HepG2 (cell line): Measurements from ENCODE around the gene TEKT5. TPM values are rescaled to one million over a fixed set of nuclear protein-coding genes. Genes with fewer than 3 reads are reported as not detected.

ENCODE experiments used
- ATAC-seq: fragments of 200-7000 bp; cut with Tn5 transposase; 3 replicates; pipeline ENCODE4 v1.9.1; 2020; ENCODE audit warnings: mild to moderate bottlenecking, moderate library complexity
- BruUV-seq: library from RNA; stranded (reverse); fragments of 400-500 nt; replicated peaks from 2 replicates; lab custom pipeline; 2021; lab: Mats Ljungman, UMichigan
- CTCF ChIA-PET: fragments of 300-600 bp; formaldehyde crosslinking; extraction: SDS; loops from one replicate; lab custom pipeline; 2021; ENCODE audit warnings: low total read pairs, inconsistent platforms, low intra/inter-chr PET ratio; lab: Yijun Ruan, JAX
- POLR2A ChIA-PET: fragments of 350-600 bp; sonication (Branson Sonifier 250); formaldehyde crosslinking; loops from one replicate; lab custom pipeline; 2020; ENCODE audit warnings: antibody characterized with exemption, inconsistent platforms; lab: Yijun Ruan, JAX
- DNase-seq: peaks from one replicate; pipeline ENCODE4 v3.0.0-alpha.2; 2015; ENCODE audit warnings: low spot score
- FAIRE-seq: peaks from 3 replicates; lab custom pipeline; 2011; peaks lifted over from hg19 to GRCh38; lab: Jason Lieb, UNC
- H2AFZ ChIP-seq: one replicate; pipeline ENCODE4 v1.6.1; 2011; ENCODE audit warnings: low read length, inconsistent platforms
- H3K27ac ChIP-seq: fragments of 300-600 bp; 3 replicates; pipeline ENCODE4 v1.8.0; 2011; ENCODE audit warnings: mixed run types, mild to moderate bottlenecking, mixed read lengths, low read length, inconsistent platforms; ENCODE audit not compliant: insufficient read depth; ENCODE audit errors: extremely low read length
- H3K27me3 ChIP-seq, 2 experiments: fragments of 200-600 bp in 1 of 2; 2 replicates in 1 of 2; 3 replicates in 1 of 2; pipeline versions ENCODE4 v1.6.0 to v1.8.0; 2011; ENCODE audit warnings: low read length in 2 of 2, mild to moderate bottlenecking in 2 of 2, moderate library complexity in 2 of 2, inconsistent platforms in 1 of 2; ENCODE audit not compliant: insufficient read depth in 2 of 2, control insufficient read depth in 1 of 2
- H3K36me3 ChIP-seq, 2 experiments: fragments of 200-600 bp in 1 of 2; replicated peaks in 1 of 2; 2 replicates in 1 of 2; 3 replicates in 1 of 2; pipeline versions ENCODE4 v1.5.1 to v1.8.0; 2011; ENCODE audit warnings: low read length in 2 of 2, inconsistent platforms in 1 of 2; ENCODE audit not compliant: insufficient read depth in 2 of 2, control insufficient read depth in 1 of 2
- H3K4me1 ChIP-seq: 2 replicates; pipeline ENCODE4 v1.5.1; 2012; ENCODE audit warnings: low read length, inconsistent platforms; ENCODE audit not compliant: insufficient read depth
- H3K4me2 ChIP-seq: 2 replicates; pipeline ENCODE4 v1.6.0; 2011; ENCODE audit warnings: low read depth, low read length, inconsistent platforms
- H3K4me3 ChIP-seq, 3 experiments: fragments of 200-600 bp in 1 of 3; sonication (generic), shearing (Covaris generic) in 1 of 3; replicated peaks in 1 of 3; 2 replicates each; pipeline ENCODE4 v1.5.1; 2011 to 2016; ENCODE audit warnings: low read length in 3 of 3, inconsistent platforms in 2 of 3, low read depth in 2 of 3, mild to moderate bottlenecking in 2 of 3, control low read depth in 1 of 3, mixed read lengths in 1 of 3; ENCODE audit not compliant: insufficient read depth in 1 of 3
- H3K79me2 ChIP-seq: one replicate; pipeline ENCODE4 v1.6.1; 2011; ENCODE audit warnings: low read length, inconsistent platforms; ENCODE audit not compliant: insufficient read depth
- H3K9ac ChIP-seq: 2 replicates; pipeline ENCODE4 v1.6.0; 2011; ENCODE audit warnings: mild to moderate bottlenecking, low read depth, low read length, inconsistent platforms; ENCODE audit not compliant: insufficient read depth
- H3K9me3 ChIP-seq: 2 replicates; pipeline ENCODE4 v1.5.1; 2012; ENCODE audit warnings: mild to moderate bottlenecking, low read length
- H4K20me1 ChIP-seq: 2 replicates; pipeline ENCODE4 v1.6.0; 2011; ENCODE audit warnings: inconsistent platforms, mild to moderate bottlenecking, low read length, moderate library complexity; ENCODE audit not compliant: insufficient read depth
- ADNP ChIP-seq: sonication (generic); formaldehyde crosslinking; IDR thresholded peaks from 2 replicates; pipeline ENCODE4 v1.4.0; 2020; ENCODE audit warnings: missing genetic modification reagents
- ERF ChIP-seq: IDR thresholded peaks from 2 replicates; pipeline ENCODE4 v1.6.1; 2018; ENCODE audit warnings: missing biosample characterization, missing genetic modification reagents
- ESRRA ChIP-seq: sonication (generic); formaldehyde crosslinking; IDR thresholded peaks from 2 replicates; pipeline ENCODE4 v1.5.1; 2020; ENCODE audit warnings: mild to moderate bottlenecking, low read depth, missing genetic modification reagents
- FOXK1 ChIP-seq: sonication (generic); formaldehyde crosslinking; IDR thresholded peaks from 2 replicates; pipeline ENCODE4 v1.4.0; 2020; ENCODE audit warnings: low read depth, missing genetic modification reagents, borderline replicate concordance
- IRF2 ChIP-seq: IDR thresholded peaks from 2 replicates; pipeline ENCODE4 v1.6.1; 2018; ENCODE audit warnings: missing genetic modification reagents, missing compliant biosample characterization
- MBNL3 ChIP-seq: fragments of 250-450 bp; sonication (Bioruptor Pico); conservative IDR thresholded peaks from 2 replicates; pipeline ENCODE4 v1.8.0; 2022; ENCODE audit warnings: mild to moderate bottlenecking, inconsistent platforms
- PAF1 ChIP-seq: IDR thresholded peaks from 2 replicates; pipeline ENCODE4 v1.6.1; 2016; ENCODE audit warnings: missing genetic modification reagents, missing compliant biosample characterization
- SOX13 ChIP-seq, 3 experiments: fragments of 450-650 bp in 1 of 3; sonication (generic) in 1 of 3; formaldehyde crosslinking in 1 of 3; IDR thresholded peaks in 2 of 3; conservative IDR thresholded peaks in 1 of 3; 2 replicates each; pipeline versions ENCODE4 v1.5.0 to v1.6.1; 2016 to 2020; ENCODE audit warnings: antibody characterized with exemption in 1 of 3, mild to moderate bottlenecking in 1 of 3, missing compliant biosample characterization in 1 of 3, missing genetic modification reagents in 1 of 3, moderate library complexity in 1 of 3
- ZKSCAN8 ChIP-seq: IDR thresholded peaks from 2 replicates; pipeline ENCODE4 v1.6.1; 2016; ENCODE audit warnings: borderline replicate concordance, missing genetic modification reagents, missing compliant biosample characterization
- ZNF121 ChIP-seq: sonication (generic); formaldehyde crosslinking; IDR thresholded peaks from 2 replicates; pipeline ENCODE4 v1.5.0; 2020; ENCODE audit warnings: mild to moderate bottlenecking, missing genetic modification reagents
- ZNF234 ChIP-seq: sonication (generic); formaldehyde crosslinking; conservative IDR thresholded peaks from 2 replicates; pipeline ENCODE4 v1.5.1; 2020; ENCODE audit warnings: mild to moderate bottlenecking, missing genetic modification reagents
- ZNF563 ChIP-seq: sonication (generic); formaldehyde crosslinking; IDR thresholded peaks from 2 replicates; pipeline ENCODE4 v1.8.0; 2022; ENCODE audit warnings: mild to moderate bottlenecking, moderate library complexity, missing genetic modification reagents
- ZNF598 ChIP-seq: sonication (generic); formaldehyde crosslinking; IDR thresholded peaks from 2 replicates; pipeline ENCODE4 v1.5.1; 2020; ENCODE audit warnings: mild to moderate bottlenecking, missing genetic modification reagents, borderline replicate concordance
- ZNF720 ChIP-seq: sonication (generic); formaldehyde crosslinking; IDR thresholded peaks from 2 replicates; pipeline ENCODE4 v1.4.0; 2020; ENCODE audit warnings: missing genetic modification reagents
- WGBS: methylation state at CpG from one replicate; pipeline ENCODE4 v1.1.6; 2017; ENCODE audit warnings: low lambda C conversion rate; 5-methylcytosine and 5-hydroxymethylcytosine counted together
- in situ Hi-C: cut with HindIII; loops from 2 replicates; pipeline ENCODE4 v1.10.0; 2017; ENCODE audit warnings: low pct_unique_long_range_greater_than_20kb; ENCODE audit not compliant: extremely low pct_ligation_motif_present
- intact Hi-C: fragments of 100-400 bp; cut with micrococcal nuclease; formaldehyde crosslinking; loops from one replicate; pipeline ENCODE4 v1.10.0; 2022; ENCODE audit not compliant: unreplicated experiment
- polyA plus RNA-seq, 8 experiments: library from polyadenylated mRNA; depleted of rRNA in 3 of 8; stranded (reverse) in 7 of 8; unstranded in 1 of 8; fragments of >200 nt; fragmentation: Illumina TruSeq in 4 of 8; extraction: Trizol in 4 of 8; gene quantifications; 2 replicates each; pipeline versions ENCODE4 v1.2.1 to v1.2.3, GENCODE V29; 2011 to 2016; ENCODE audit warnings: low read depth in 4 of 8, missing spikeins in 1 of 8, mixed read lengths in 1 of 8; ENCODE audit not compliant: insufficient read depth in 1 of 8
- total RNA-seq, 5 experiments: library from RNA; depleted of rRNA; stranded (reverse); fragments of >200 nt; fragmentation: Illumina TruSeq; extraction: Trizol; gene quantifications; 2 replicates each; pipeline ENCODE4 v1.2.3, GENCODE V29; 2016; ENCODE audit warnings: low read depth in 1 of 5
- TF ChIP-seq, protein P1 (sequence below): IDR thresholded peaks from 2 replicates; pipeline ENCODE4 v1.6.1; 2016; ENCODE audit warnings: low read depth, borderline replicate concordance
- TF ChIP-seq, protein P2 (sequence below): sonication (generic); formaldehyde crosslinking; IDR thresholded peaks from 2 replicates; pipeline ENCODE4 v1.4.0; 2020; ENCODE audit warnings: missing genetic modification reagents
- TF ChIP-seq, protein P3 (sequence below): IDR thresholded peaks from 2 replicates; pipeline ENCODE4 v1.6.1; 2012; ENCODE audit warnings: low read depth, low read length, improper control_type of control experiment

The TEKT5 gene
- total and polyA plus RNA-seq, 2 of the 13 experiments (the other 11 are each of a cell fraction or from before 2014, with no cell fraction given) = 0.16 TPM; not detected in 1

DNA sequence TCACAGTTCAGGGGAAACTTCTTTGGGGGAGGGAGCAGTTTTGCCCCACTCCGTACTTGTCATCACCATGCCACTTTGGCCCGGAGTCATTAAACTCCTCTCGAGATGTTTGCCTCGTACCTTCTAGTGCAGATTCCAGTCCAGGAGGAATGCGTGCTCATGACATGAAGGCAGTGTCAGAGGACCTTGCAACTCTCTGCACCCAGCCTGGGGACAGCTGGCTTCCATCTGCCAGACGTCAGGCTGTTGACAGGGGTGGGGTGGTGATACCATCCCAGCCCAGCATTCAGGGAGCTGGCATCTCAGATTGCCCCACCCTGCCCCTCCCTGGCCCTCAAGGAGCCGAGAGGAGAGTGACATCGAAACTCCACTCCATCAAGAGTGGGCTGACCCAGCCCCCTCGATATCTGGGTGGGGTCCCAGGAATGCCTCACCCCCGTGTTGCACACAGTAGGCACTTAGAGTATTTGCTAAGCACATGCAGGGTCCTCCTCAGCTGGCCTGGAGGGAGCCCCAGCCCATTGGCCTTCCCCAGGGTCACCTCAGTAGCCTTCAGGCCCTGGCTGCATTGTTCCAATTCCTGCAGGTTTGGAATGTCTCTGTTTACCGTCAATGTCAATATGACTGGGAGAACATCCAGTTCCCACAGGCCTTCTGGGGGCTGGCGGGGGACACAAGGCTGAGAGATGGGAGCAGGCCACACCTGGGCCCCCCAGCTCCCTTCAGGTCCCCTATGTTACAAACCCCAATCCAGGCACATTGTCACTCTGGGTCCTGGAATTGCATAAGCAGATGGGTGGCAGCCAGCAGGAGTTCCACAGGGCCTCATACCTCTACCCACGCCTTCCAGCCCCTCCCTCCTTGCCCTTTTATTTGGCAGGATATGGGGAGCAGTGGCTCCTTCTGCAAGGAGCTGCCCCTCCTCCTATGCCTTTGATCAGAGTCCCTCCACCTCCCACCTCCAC, 93.0 kb downstream of the TEKT5 start:
- DNase-seq (peak; percentile 82), FAIRE-seq (no peak), ATAC-seq (peak; percentile 85)
- in situ Hi-C loops (no loop called here), intact Hi-C loops (loop anchor here (1.0 kb wide), 1 partner anchor 9 kb away; no protein-coding TSS in a partner anchor)
- ChIA-PET CTCF (no interaction called here), POLR2A (interaction anchor here (0.9 kb wide), 1 partner anchor 143 kb away, joined by 3 read pairs; no protein-coding TSS in a partner anchor)
- Histone ChIP-seq H3K9me3 (no peaks in the 10 kb centered on the region), H4K20me1 (no peaks in the 10 kb centered on the region), H3K27ac (no peak overlapping the region), H3K27me3 (peaks cover 3 to 43% of the 10 kb centered on the region in 2 experiments), H3K9ac (peak overlapping the region; percentile 10; the same call in 1 of the 2 replicates), H3K4me2 (peak overlapping the region; percentile 65), H3K4me3 (peak overlapping the region in 1 of 3 experiments; percentile 45; a peak in 2 of 6 replicates), H2AFZ (peak overlapping the region; percentile 31), H3K36me3 (no peaks in the 10 kb centered on the region), H3K79me2 (no peaks in the 10 kb centered on the region), H3K4me1 (peaks cover 55% of the 10 kb centered on the region)
- no TSS peak for BruUV-seq
- WGBS = 2% methylated on average over 6 of the region's 13 CpGs
- no peak for TF ChIP-seq ZNF234 (CRISPR knock-in tag)
- TF ChIP-seq ZNF121 = peak; percentile 90
- peak; percentile 64; the same call in 1 of the 2 replicates for TF ChIP-seq ESRRA
- peak; percentile 68; the same call in 1 of the 2 replicates for TF ChIP-seq FOXK1
- no peak for TF ChIP-seq MBNL3 (CRISPR knock-in tag)
- TF ChIP-seq ZNF563 = peak; percentile 31; the same call in 1 of the 2 replicates
- 0 out of 2 replicates have a peak, but pooled peaks have one; percentile 6 for TF ChIP-seq ADNP (CRISPR knock-in tag)
- TF ChIP-seq ZNF598 = peak; percentile 80; the same call in 1 of the 2 replicates
- TF ChIP-seq ZNF720 = no peak
- TF ChIP-seq IRF2 (CRISPR knock-in tag) = peak; percentile 72
- TF ChIP-seq, protein P1, sequence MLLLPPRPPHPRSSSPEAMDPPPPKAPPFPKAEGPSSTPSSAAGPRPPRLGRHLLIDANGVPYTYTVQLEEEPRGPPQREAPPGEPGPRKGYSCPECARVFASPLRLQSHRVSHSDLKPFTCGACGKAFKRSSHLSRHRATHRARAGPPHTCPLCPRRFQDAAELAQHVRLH (CRISPR knock-in tag) = 0 out of 2 replicates have a peak, but pooled peaks have one; percentile 46
- TF ChIP-seq SOX13 (IDR thresholded peaks at IDR 0.05) = 0 out of 2 replicates have a peak, but pooled peaks have one; percentile 40
- peak in 1 of 2 experiments; percentile 86; a peak in 2 of 4 replicates for TF ChIP-seq SOX13 (CRISPR knock-in tag; conservative IDR thresholded peaks at IDR 0.05 in 1 of 2, IDR thresholded peaks at IDR 0.05 in 1 of 2)
- TF ChIP-seq ZKSCAN8 (CRISPR knock-in tag) = peak; percentile 63; the same call in 1 of the 2 replicates
- TF ChIP-seq, protein P2, sequence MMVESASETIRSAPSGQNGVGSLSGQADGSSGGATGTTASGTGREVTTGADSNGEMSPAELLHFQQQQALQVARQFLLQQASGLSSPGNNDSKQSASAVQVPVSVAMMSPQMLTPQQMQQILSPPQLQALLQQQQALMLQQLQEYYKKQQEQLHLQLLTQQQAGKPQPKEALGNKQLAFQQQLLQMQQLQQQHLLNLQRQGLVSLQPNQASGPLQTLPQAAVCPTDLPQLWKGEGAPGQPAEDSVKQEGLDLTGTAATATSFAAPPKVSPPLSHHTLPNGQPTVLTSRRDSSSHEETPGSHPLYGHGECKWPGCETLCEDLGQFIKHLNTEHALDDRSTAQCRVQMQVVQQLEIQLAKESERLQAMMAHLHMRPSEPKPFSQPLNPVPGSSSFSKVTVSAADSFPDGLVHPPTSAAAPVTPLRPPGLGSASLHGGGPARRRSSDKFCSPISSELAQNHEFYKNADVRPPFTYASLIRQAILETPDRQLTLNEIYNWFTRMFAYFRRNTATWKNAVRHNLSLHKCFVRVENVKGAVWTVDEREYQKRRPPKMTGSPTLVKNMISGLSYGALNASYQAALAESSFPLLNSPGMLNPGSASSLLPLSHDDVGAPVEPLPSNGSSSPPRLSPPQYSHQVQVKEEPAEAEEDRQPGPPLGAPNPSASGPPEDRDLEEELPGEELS (CRISPR knock-in tag) = peak; percentile 76
- no peak for TF ChIP-seq PAF1
- peak; percentile 85 for TF ChIP-seq ERF (CRISPR knock-in tag)
- TF ChIP-seq, protein P3, sequence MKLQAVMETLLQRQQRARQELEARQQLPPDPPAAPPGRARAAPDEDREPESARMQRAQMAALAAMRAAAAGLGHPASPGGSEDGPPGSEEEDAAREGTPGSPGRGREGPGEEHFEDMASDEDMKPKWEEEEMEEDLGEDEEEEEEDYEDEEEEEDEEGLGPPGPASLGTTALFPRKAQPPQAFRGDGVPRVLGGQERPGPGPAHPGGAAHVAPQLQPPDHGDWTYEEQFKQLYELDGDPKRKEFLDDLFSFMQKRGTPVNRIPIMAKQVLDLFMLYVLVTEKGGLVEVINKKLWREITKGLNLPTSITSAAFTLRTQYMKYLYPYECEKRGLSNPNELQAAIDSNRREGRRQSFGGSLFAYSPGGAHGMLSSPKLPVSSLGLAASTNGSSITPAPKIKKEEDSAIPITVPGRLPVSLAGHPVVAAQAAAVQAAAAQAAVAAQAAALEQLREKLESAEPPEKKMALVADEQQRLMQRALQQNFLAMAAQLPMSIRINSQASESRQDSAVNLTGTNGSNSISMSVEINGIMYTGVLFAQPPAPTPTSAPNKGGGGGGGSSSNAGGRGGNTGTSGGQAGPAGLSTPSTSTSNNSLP = no peak
